Heart right ventricle (tissue), 16 donors: Measurements from ENCODE around the gene SUSD4. TPM values are rescaled to one million over a fixed set of nuclear protein-coding genes. Genes with fewer than 3 reads are reported as not detected.

Source experiments
- ATAC-seq, 8 donors: fragments of 200-7000 bp; cut with Tn5 transposase; one replicate each; pipeline ENCODE4 v1.9.1; 2020; ENCODE audit warnings: mild to moderate bottlenecking in 8 of 8, moderate library complexity in 8 of 8, moderate number of reproducible peaks in 1 of 8
- DNase-seq, 2 donors: peaks; one replicate each; pipeline ENCODE4 v3.0.0-alpha.2; 2020
- H3K27ac ChIP-seq, 10 donors: fragments of 200-600 bp; sonication (generic) in 2 of 10; one replicate each; pipeline versions ENCODE4 v1.5.0 to v1.8.0; 2020 to 2022; ENCODE audit warnings: mild to moderate bottlenecking in 3 of 10
- H3K27me3 ChIP-seq, 7 donors: fragments of 200-600 bp; one replicate each; pipeline ENCODE4 v1.8.0; 2021 to 2022; ENCODE audit warnings: mild to moderate bottlenecking in 2 of 7
- H3K36me3 ChIP-seq, 9 donors: fragments of 200-600 bp; sonication (generic) in 1 of 9; one replicate each; pipeline versions ENCODE4 v1.5.0 to v1.8.0; 2020 to 2022; ENCODE audit warnings: mild to moderate bottlenecking in 2 of 9
- H3K4me1 ChIP-seq, 9 donors: fragments of 200-600 bp; sonication (generic) in 1 of 9; one replicate each; pipeline versions ENCODE4 v1.5.0 to v1.8.0; 2020 to 2022; ENCODE audit warnings: mild to moderate bottlenecking in 4 of 9
- H3K4me3 ChIP-seq, 10 donors: fragments of 200-600 bp; sonication (generic) in 2 of 10; one replicate each; pipeline versions ENCODE4 v1.5.0 to v1.8.0; 2020 to 2022; ENCODE audit warnings: mild to moderate bottlenecking in 7 of 10, moderate library complexity in 2 of 10
- H3K9me3 ChIP-seq, 11 donors: fragments of 200-600 bp in 10 of 11; sonication (generic) in 2 of 11; one replicate each; pipeline versions ENCODE4 v1.5.0 to v1.8.0; 2013 to 2022; ENCODE audit warnings: mild to moderate bottlenecking in 2 of 11, control low read depth in 1 of 11, moderate library complexity in 1 of 11
- WGBS, 2 donors: extraction: QIAGEN DNeasy Blood & Tissue Kit; methylation state at CpG; one replicate each; pipeline ENCODE4 v1.1.7; 2013; ENCODE audit warnings: inconsistent platforms in 1 of 2; 5-methylcytosine and 5-hydroxymethylcytosine counted together
- intact Hi-C, 10 donors: fragments of 100-400 bp; cut with DNase I; formaldehyde crosslinking; loops; one replicate each; pipeline versions ENCODE4 v1.11.1 to v1.14.2; 2022
- polyA plus RNA-seq, 2 donors: library from polyadenylated mRNA; stranded (reverse); fragments of 200-250 nt; gene quantifications; one replicate each; pipeline ENCODE4 v1.2.3, GENCODE V29; 2013
- total RNA-seq, 10 donors: library from RNA; stranded (reverse); fragmentation: NEBNext Ultra II Directional in 3 of 10; extraction: Animal tissue kit (Norgen Biotek cat#: 25700) in 3 of 10; gene quantifications; one replicate each; pipeline versions ENCODE4 v1.2.1 to v1.2.4, GENCODE V29; 2021 to 2023
- TF ChIP-seq, protein P1 (sequence below), 9 donors: fragments of 200-600 bp; sonication (generic) in 2 of 9; IDR thresholded peaks; one replicate each; pipeline versions ENCODE4 v1.5.0 to v1.8.0; 2021 to 2022; ENCODE audit warnings: antibody characterized with exemption in 9 of 9, mild to moderate bottlenecking in 5 of 9, moderate library complexity in 1 of 9
- donor health status: Arrhythmogenic right ventricular cardiomyopathy.
- donor health status: ischemic (EF 13 %, LVEDD 7.1; RV severe dilation, severe dysfunction).
- donor health status: healthy with polysubstance abuse.
- donor health status: DM: no; HTN: yes; CAD: no.
- donor health status: DM: no; HTN: no; CAD: no.
- donor health status: ischemic (EF 25% LVEDD 6.9; RV normal size, moderate dysfunction).
- donor health status: ischemic (EF 25% LVEDD 5.7; RV mildly dilated, moderate dysfunction).
- donor health status: healthy.
- donor health status: DM: yes; HTN: yes; CAD: no.
- donor health status: Ischemic cardiomyopathy.
- donor health status: ischemic (EF 35%, LVEDD 5.7; RV mildly dilated, moderate dysfunction).
- donor health status: nonischemic (EF 11% LVEDD 7.7; RV severe dilation, severe dysfunction).
- donor health status: DM: yes; HTN: yes; CAD: no.
- donor health status: PGD.
- donor health status: ischemic (EF 29% LVEDD 5.4; RV normal size, mild dysfunction).
- donor health status: nonischemic (EF 23%, LVEDD 6.1; RV moderate dilation, normal function).

SUSD4 gene
- total and polyA plus RNA-seq, 12 donors, result 0.99 to 36.5 (median 6.2) TPM

DNA sequence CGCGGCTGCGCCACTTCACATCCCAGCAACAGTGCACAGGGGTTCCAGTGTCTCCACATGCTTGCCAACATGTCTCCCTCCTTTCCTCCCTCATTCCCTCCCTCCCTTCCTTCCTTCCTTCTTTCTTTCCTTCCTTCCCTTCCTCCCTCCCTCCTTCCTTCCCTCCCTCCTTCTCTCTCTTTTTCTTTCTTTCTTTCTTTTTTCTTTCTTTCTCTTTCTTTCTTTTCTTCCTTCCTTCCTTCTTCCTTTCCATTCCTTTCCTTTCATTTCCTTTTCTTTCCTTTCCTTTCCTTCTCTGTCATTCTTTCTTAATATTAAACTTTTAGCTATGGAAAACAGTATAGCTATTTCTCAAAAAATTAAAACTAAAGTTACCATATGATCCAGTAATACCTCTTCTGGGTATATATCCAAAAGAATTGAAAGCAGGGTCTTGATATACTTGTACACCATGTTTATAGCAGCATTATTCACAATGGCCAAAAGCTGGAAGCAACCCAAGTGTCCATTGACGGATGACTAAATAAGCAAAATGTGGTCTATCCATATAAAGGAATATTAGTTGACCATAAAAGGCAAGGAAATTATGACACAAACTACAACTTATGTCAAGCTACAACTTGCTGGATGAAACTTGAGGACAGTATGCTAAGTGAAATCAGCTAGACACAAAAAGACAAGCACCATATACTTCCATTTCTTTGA, 165.9 kb downstream of the SUSD4 start:
- H3K27me3 ChIP-seq, result peaks cover 0 to 6% (median 0%) of the 10 kb centered on the region in 7 donors
- H3K4me1 ChIP-seq, result no peaks in the 10 kb centered on the region
- no peak overlapping the region for H3K27ac ChIP-seq
- TF ChIP-seq, protein P1, sequence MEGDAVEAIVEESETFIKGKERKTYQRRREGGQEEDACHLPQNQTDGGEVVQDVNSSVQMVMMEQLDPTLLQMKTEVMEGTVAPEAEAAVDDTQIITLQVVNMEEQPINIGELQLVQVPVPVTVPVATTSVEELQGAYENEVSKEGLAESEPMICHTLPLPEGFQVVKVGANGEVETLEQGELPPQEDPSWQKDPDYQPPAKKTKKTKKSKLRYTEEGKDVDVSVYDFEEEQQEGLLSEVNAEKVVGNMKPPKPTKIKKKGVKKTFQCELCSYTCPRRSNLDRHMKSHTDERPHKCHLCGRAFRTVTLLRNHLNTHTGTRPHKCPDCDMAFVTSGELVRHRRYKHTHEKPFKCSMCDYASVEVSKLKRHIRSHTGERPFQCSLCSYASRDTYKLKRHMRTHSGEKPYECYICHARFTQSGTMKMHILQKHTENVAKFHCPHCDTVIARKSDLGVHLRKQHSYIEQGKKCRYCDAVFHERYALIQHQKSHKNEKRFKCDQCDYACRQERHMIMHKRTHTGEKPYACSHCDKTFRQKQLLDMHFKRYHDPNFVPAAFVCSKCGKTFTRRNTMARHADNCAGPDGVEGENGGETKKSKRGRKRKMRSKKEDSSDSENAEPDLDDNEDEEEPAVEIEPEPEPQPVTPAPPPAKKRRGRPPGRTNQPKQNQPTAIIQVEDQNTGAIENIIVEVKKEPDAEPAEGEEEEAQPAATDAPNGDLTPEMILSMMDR (IDR thresholded peaks at IDR 0.05), result no peak
- intact Hi-C loops, result no loop called here
- ATAC-seq (no peak), DNase-seq (no peak)
- no peak overlapping the region for H3K4me3 ChIP-seq
- 65 to 69% methylated on average over 4 of the region's 4 CpGs for WGBS, 2 donors
- no peaks in the 10 kb centered on the region for H3K36me3 ChIP-seq
- no peaks in the 10 kb centered on the region for H3K9me3 ChIP-seq

DNA sequence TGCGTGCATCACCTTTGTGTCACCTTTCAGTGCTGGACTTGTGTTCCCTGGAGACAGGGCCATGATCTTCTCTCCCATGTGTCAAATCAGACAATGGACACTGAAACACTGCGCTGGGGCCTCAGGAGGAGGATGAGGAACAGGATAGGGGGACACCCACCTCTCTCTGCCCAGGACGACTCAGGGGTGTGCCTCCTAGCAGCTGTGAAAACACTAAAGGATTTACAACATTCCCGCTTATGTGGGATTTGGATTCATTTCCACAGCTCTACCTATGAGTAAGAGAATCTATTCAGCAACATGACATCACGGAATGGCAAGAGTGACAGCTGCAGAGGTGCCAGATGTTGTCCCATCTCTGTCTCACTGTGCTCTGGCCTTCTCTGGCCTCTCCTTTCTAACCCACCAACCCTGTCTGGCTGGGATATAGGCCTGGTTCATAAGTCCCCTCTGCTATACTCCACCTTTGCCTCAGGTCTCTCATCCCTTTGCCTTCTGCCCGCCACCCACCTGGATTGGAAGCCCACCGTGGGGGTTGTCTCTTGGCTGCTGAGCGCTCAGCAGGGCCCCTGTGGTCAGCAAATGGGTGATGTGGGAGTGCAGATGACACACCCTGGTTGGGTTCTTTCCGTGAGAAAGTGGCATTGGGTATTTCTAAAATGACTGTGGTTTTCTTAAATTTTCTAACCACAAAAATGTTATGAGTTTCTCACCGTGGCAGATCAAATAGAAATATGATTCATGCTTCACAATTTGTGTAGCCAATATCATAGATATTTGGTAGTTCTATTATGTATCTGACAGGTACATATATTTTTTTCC, 173.9 kb downstream of the SUSD4 start:
- ATAC-seq (no peak), DNase-seq (no peak)
- no peaks in the 10 kb centered on the region for H3K27me3 ChIP-seq
- TF ChIP-seq, protein P1 (IDR thresholded peaks at IDR 0.05), result no peak
- H3K36me3 ChIP-seq, result no peaks in the 10 kb centered on the region
- WGBS, 2 donors, result 74 to 80% methylated on average over 10 of the region's 10 CpGs
- peaks cover 0 to 4% (median 0%) of the 10 kb centered on the region in 9 donors for H3K4me1 ChIP-seq
- no peak overlapping the region for H3K4me3 ChIP-seq
- H3K9me3 ChIP-seq, result no peaks in the 10 kb centered on the region
- intact Hi-C loops, result no loop called here
- H3K27ac ChIP-seq, result no peak overlapping the region

DNA sequence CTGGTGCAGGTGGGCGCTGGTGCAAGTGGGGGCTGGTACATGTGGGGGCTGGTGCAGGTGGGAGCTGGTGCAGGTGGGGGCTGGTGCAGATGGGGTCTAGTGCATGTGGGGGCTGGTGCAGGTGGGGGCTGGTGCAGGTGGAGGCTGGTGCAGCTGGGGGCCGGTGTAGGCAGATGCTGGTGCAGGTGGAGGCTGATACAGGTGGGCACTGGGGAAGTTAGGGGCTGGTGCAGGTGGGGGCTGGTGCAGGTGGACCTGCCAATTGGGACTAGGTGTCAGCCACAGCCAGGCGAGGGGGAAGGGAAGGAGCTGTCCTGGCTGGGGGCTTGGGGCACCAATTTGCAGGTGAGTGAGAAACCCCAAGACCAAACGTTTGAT, 174.5 kb downstream of the SUSD4 start:
- Histone ChIP-seq H3K27me3 (no peaks in the 10 kb centered on the region), H3K4me3 (no peak overlapping the region), H3K4me1 (peaks cover 0 to 4% (median 0%) of the 10 kb centered on the region in 9 donors), H3K9me3 (no peaks in the 10 kb centered on the region), H3K27ac (no peak overlapping the region), H3K36me3 (no peaks in the 10 kb centered on the region)
- TF ChIP-seq, protein P1 (IDR thresholded peaks at IDR 0.05), result no peak
- WGBS, 2 donors, result 81 to 91% methylated on average over 4 of the region's 4 CpGs
- no peak for ATAC-seq
- intact Hi-C loops, result no loop called here
- no peak for DNase-seq

DNA sequence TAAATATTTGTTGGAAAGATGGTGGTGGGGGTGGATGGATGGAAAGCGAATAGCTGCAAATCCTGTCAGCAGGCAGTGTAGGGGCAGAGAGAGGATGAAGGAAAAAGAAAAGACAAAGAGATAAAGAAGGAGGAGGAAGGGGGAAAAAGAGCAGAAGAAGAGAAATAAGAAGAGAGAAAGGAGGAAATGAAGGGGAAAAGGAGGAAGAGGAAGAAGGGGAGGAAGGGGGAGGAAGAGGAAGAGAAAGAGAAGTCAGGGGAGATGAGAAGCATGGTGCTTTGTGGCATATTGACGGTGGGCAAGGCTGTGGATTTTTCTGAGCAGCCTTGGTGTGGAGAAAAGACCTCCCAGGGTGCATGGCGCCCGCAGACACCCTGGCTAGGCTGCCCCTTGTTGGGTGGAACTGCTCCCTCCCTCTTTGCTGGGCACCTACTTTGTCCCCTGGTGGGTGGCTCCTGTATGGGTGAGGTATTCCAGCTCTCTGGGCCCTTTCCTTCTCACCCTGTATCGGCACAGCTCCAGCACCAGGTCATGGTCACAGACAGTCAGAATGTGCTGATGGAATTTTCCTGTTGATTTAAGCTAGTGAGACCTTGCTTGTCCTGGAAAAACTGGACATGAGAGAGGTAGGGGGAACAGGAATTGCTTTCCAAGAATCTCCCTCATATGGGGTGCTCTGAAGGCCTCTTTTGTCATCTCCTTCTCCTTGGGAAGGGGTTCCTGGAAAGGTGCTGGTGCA, 175.2 kb downstream of the SUSD4 start:
- DNase-seq, result no peak
- no peak overlapping the region for H3K4me3 ChIP-seq
- no peak for ATAC-seq
- H3K27ac ChIP-seq, result no peak overlapping the region
- intact Hi-C loops, result no loop called here
- H3K4me1 ChIP-seq, result peaks cover 0 to 4% (median 0%) of the 10 kb centered on the region in 9 donors
- 75 to 87% methylated on average over 5 of the region's 5 CpGs for WGBS, 2 donors
- H3K27me3 ChIP-seq, result no peaks in the 10 kb centered on the region
- no peaks in the 10 kb centered on the region for H3K9me3 ChIP-seq
- no peaks in the 10 kb centered on the region for H3K36me3 ChIP-seq
- TF ChIP-seq, protein P1 (IDR thresholded peaks at IDR 0.05), result no peak
